GM10266 (cell line): Measurements from ENCODE around the gene DZIP1L.

Experiments
- DNase-seq: peaks from one replicate; pipeline ENCODE4 v3.0.0; 2012; ENCODE audit errors: extremely low spot score
- TF ChIP-seq, protein P1 (sequence below): IDR thresholded peaks from 2 replicates; pipeline ENCODE4 v1.5.1; 2012; ENCODE audit warnings: mild to moderate bottlenecking, low read depth; ENCODE audit not compliant: control insufficient read depth, insufficient read depth; ENCODE audit errors: missing control alignments

DZIP1L gene

DNA sequence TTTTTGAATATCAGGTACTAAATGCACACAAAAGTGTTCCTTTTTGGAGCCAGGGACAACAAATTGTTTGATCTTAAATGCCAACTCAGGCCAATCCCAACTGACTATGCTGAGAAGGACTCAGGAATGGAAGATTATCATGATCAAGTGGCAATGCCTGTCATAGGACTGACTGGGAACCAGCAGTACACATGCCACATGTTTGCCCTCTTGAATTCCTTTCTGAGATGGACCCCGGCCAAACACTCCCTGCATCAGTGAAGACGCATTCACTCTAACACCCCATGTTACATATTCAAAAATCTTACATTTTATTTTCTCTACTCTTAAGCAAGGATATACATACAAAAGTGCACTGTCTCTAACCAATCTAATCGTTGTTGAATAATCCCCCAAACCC lies 69.3 kb downstream of the DZIP1L start:
- no peak for DNase-seq
- TF ChIP-seq, protein P1, sequence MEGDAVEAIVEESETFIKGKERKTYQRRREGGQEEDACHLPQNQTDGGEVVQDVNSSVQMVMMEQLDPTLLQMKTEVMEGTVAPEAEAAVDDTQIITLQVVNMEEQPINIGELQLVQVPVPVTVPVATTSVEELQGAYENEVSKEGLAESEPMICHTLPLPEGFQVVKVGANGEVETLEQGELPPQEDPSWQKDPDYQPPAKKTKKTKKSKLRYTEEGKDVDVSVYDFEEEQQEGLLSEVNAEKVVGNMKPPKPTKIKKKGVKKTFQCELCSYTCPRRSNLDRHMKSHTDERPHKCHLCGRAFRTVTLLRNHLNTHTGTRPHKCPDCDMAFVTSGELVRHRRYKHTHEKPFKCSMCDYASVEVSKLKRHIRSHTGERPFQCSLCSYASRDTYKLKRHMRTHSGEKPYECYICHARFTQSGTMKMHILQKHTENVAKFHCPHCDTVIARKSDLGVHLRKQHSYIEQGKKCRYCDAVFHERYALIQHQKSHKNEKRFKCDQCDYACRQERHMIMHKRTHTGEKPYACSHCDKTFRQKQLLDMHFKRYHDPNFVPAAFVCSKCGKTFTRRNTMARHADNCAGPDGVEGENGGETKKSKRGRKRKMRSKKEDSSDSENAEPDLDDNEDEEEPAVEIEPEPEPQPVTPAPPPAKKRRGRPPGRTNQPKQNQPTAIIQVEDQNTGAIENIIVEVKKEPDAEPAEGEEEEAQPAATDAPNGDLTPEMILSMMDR = no peak

DNA sequence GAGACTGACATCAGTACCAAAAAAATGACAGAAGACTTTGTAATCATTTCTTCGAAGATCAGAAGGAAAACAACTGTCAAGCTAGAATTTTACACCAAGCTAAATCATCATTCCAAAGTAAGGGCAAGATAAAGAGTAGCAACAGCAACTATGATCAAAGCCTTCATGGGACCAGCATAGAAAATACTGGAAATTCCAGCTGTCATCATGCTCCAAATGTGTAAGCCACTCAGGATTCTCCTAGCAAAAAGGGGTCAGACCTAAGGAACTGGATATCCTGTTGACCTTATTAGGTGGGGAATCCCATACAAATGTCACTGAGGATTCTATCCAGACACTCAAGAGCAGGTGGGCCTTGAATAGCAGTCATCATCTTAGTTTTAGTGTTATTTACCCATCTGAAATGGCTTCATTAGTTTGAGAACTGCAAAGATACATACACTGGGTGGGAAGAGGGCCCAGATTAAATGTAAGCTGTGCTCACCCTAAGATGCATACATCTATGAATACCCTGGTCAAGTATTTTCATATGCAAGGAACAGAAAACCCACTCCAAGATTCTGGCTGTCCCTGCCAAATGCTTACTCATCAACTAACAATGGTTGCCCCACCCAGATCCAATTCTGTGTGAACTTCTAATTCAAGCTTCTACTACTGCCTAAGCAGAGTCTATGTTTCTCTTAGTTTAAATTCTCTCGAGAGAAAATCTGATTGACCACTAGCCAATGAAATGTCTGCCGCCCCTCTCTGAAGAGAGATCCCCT lies 72.0 kb downstream of the DZIP1L start:
- no peak for DNase-seq

DNA sequence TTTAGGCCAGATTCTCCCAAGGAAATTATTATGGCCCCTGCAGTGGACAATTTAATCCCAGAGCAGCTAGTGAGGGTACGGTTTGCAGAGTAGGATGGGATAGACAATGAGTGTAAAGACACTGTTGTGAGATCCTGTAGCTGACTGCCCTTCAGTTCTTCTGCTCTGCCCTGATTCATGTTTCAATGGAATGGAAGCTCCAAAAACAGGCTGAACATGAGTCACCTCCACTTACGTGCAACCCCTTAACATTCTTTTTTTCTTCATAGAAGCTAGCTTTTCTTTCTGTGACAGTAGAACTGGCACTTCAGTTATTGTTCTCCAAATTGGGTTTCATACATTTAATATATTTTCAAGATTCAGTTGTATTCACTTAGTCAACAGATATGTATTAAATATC lies 73.4 kb downstream of the DZIP1L start:
- DNase-seq = no peak
- TF ChIP-seq, protein P1 = no peak

More for the DNA sequence above, 72.0 kb downstream of the DZIP1L start:
- TF ChIP-seq, protein P1 = no peak

DNA sequence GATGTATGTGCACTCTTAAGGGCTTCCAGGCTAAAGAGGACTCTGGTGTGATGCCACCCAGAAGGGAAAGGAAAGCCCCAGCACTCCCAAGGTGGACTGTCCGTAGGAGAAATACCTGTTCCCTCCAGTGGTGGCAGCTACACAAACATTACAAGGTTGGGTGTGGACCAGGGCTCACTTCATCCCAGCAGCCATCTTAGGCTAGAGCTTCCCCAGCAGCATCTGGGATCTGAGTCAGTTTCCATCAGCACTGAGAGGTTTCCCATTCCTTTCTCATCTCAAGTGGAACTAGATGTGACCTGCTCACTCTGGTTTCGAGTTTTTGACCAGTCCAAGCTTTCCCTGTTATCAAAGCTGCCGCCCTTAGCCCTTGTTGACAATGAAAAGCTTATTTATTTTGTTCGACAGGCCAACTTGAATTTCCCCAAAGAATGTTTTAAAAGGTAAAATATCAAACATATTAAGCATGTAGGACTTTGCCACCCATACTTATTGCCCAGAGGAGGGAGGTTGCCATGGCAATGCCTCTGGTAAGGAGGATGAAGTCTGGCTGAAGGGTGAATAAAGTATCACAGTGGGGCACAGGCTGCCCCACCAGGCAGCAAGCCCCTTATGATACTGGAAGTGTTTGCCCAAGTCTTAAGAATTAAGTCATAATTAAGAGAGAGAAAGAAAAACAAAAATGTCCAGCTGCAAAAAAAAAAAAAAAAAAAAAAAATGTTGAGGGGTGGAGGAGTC lies 76.5 kb downstream of the DZIP1L start:
- DNase-seq = no peak
- TF ChIP-seq, protein P1 = no peak

DNA sequence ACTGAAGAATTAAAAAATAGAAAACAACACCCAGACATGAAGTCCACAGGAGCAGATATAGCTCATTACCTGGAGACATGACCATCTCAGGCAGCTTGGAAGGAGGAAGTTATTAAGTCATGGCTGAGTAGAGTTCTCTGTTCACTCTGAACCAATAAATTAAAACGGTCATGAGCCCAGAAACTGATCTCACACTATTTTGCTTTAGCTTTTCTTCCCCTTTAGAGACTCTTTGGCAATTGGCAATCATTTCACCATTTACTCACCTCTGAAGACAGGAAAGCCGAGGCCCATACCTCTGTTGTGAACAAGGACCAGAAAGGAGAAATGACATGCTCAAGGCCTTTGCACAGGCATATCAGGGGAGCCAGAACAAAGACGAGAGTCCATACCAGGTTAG lies 78.8 kb downstream of the DZIP1L start:
- no peak for DNase-seq
- TF ChIP-seq, protein P1 = no peak

DNA sequence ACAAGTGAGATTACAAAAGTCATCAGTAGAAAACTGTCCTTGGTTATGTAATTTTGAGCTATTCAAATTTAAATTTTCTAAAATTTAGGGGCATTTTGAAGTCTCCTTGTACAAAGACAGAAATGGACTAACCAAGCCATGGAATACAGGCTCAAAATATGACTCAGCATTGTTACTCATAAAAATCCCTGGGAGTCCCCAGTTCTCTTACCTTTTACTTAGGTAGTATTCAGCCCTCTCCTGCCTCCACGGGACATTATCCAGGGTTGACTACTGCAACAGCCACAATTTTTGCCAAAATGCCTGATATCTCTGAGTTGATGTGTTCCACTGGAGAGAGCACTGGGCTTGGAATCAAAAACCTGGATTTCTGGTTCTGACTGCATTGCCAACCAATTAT lies 80.5 kb downstream of the DZIP1L start:
- no peak for DNase-seq
- TF ChIP-seq, protein P1 = no peak

DNA sequence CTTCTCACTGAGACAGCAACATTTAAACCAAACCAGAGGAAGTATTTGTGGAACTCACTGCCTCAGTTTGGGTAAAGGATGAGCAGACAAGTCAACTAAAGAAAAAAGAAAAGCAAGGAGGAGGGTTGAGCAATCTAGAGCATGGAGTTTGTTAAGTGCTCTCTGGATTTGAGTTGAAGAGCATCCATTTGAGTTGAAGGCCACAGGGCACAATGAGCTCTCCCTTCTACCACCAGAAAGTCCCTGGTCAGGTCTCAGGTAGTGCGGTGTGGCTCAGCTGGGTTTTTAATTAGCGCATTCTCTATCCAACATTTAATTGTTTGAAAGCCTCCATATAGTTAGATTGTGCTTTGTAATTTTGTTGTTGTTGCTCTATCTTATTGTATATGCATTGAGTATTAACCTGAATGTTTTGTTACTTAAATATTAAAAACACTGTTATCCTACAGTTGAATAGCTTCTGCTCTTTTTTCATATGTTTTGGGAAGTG lies 82.2 kb downstream of the DZIP1L start:
- no peak for DNase-seq
- TF ChIP-seq, protein P1 = no peak
